Measurements from ENCODE around the gene RALGAPA2.
"Not testable (repeated sequence)": the region's sequence is repeated elsewhere in the genome, so short reads cannot be mapped to it uniquely, and the experiment has no call there.

The RALGAPA2 gene

GRCh38 chr20:20362774-20363433, 349.5 kb downstream of the RALGAPA2 start:
- peak; percentile 53 for DNase-seq

- DNase-seq: peak; percentile 59
Observed at GRCh38 chr20:20360464-20360863, 352.0 kb downstream of the RALGAPA2 start.

- no peak for DNase-seq
Observed at GRCh38 chr20:20359628-20360027, 352.8 kb downstream of the RALGAPA2 start.

- DNase-seq: no peak
Observed at GRCh38 chr20:20358801-20359200, 353.6 kb downstream of the RALGAPA2 start.

GRCh38 chr20:20355503-20355902, 356.9 kb downstream of the RALGAPA2 start:
- DNase-seq: not testable (repeated sequence)

GRCh38 chr20:20353576-20353975, 358.9 kb downstream of the RALGAPA2 start:
- DNase-seq: no peak

- no peak for DNase-seq
Observed at GRCh38 chr20:20344476-20344875, 368.0 kb downstream of the RALGAPA2 start.

GRCh38 chr20:20343932-20344331, 368.5 kb downstream of the RALGAPA2 start:
- DNase-seq: no peak

Data from activated CD8-positive, alpha-beta memory T cell treated with anti-CD3 and anti-CD28 coated beads, Interleukin-2, amount 50 U/mL, for 48 hours (primary cell).